GM15510 (cell line): ENCODE measurements around the gene KRT2.

Experiments
- POLR2A ChIP-seq: IDR thresholded peaks from 3 replicates; pipeline ENCODE4 v1.6.1; 2011; ENCODE audit warnings: borderline replicate concordance; ENCODE audit not compliant: insufficient read length; ENCODE audit errors: extremely low read depth

Gene KRT2

DNA sequence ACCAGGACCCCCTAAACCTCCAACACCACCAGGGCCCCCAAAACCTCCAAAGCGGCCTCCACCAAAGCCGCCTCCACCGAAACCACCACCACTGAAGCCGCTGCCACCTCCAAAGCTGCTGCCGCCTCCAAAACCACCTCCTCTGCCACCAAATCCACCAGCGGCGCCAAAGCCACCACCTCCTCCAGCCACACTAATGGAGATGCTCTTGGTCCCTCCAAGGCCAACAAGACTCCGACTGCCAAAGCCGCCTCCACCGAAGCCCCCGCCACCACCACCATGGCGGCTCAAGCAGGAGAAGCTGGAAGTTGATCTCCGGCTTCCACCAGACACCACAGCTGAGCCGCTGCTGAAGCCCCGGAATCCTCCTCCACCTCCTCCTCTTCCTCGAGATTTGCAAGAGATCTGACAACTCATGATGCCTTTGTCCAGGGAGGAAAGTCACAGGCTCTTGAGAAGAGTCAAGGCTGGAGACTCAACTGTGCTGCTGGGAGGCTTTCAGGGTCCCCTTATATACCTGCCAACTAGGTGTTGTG lies at the start of gene KRT2:
Gene KRT2 (minus strand): TSS at position 486 of the 536 bp plus-strand sequence. CDS start 69 bp downstream, at position 417.
- no peak for TF ChIP-seq POLR2A

DNA sequence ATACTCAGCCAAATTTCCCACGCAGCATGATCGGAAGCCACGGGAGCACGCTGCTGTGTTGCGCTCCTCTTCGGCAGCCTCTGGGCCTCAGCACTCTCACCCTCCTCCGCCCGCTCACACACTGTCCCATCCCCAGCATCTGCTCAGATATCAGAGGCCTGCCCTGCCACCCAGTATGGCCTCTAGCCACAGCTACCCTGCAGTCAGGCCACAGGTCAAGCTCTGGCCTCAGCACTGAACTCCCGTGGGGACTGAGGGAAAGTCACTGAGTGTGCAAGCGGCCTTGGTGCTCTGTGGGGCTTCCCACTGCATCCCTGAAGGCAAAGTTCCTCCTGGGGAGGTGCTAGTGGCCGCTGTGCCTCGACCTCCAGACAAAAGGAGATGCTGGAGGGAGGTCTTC lies 49.3 kb upstream of the KRT2 start:
- no peak for TF ChIP-seq POLR2A

DNA sequence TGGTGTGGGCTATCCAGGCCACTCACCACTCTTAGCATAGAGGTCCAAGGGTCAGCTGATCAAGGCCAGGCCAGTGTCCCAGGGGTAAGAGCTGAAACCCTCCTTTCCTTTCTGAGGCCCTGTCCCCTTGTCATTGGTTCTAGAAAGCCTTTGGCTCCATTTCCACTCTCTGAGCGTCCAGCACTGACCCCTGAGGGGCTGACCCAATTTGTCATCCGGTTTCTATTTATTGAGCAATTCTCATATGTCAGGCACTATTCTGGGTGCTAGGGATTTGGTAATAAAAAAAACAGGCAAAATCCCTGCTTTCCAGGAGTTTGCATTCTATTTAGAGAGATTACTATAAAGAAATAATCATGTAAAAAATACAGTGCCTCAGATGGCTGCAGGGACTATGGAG lies 47.9 kb upstream of the KRT2 start:
- TF ChIP-seq POLR2A: no peak

DNA sequence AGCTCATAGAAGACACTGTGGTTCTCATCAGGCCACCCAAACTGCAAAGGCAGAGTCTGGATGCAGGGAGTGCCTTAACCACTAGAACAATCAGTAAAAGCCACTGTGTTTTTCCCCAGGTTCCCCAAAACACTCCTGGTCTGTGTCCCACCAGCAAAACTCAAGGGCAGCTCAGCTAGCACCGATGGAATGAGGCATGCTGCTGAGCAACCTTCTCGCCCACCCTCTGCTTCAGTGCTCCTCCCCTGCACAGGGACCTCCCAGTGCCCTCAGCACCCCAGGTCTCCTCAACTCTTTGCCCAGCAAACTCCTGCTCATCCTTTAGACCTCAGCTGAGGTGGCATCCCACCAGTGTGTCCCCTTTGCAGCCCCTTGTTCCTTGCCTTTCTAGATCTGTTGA lies 47.4 kb upstream of the KRT2 start:
- no peak for TF ChIP-seq POLR2A

DNA sequence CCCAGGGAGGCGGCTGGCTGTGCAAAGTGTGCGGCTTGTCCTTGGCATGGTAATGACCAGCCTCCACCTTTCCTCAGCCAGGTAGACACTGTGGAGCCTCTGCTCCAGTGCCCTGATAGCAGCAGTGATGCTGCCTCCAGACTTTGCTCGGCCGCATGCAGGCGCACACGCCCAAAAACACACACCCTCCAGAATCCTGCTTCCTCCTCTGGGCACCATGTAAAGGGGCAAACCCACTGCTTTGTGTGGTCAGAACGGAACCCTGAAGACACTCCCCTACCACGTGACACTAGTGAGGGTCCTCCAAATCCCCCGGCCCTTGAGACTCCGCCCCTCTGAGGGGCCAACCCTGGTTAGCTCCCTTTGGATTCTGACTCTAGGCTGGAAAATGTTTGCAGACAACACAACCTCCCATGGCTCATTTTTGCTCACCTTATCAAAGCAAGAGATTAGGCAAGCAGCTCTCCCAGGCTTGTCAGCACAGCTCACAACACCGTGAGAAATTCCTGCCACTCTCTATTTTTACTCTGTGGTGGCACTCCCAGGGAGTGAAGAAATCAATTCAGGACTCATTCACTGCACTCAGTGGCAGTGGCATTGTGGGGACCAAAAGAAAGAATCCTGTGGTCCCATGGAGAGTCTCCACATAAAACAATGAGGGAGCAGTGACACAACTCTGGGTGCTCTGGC lies 46.8 kb upstream of the KRT2 start:
- TF ChIP-seq POLR2A: no peak

DNA sequence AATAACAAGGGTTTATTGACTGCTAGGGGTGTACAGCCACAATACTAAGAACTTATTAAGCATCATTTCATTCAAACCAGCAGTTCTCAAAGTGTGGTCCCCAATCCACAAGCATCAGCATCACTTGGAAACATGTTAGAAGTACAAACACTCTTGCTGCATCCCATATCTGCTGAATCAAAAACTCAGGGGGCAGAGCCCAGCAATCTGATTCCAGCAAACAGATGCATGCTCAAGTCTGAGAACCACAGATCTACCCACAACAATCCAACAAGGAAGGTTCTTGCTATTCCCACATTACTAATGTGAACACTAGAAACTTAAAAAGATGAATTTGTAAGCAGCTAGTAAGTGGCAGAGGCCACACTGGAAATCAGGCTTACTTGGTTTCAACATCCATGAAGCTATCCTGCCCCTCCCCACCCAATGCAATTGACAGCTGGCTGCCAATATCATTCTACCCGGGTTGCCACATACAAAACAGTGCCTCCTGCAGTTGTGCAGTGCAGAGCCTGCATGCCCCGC lies 45.1 kb upstream of the KRT2 start:
- TF ChIP-seq POLR2A: no peak

DNA sequence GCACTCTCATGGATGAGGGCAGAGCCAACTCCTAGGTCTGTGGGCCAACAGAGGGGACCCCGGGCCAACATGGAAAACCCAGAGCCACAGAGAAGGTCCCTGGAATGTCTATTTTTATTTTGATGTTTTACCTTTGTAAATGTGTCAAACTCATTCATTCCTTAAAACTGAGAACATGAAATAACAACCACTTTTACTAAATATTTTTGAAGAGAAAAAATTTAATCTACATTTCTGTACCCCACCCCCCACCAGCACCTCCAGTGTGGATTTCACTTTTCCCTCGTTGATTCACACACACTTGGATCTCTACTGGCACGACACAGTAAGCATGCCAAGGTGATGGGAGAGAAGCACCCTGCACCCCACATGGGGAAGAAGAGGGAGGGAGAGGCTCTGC lies 44.6 kb upstream of the KRT2 start:
- TF ChIP-seq POLR2A: no peak

DNA sequence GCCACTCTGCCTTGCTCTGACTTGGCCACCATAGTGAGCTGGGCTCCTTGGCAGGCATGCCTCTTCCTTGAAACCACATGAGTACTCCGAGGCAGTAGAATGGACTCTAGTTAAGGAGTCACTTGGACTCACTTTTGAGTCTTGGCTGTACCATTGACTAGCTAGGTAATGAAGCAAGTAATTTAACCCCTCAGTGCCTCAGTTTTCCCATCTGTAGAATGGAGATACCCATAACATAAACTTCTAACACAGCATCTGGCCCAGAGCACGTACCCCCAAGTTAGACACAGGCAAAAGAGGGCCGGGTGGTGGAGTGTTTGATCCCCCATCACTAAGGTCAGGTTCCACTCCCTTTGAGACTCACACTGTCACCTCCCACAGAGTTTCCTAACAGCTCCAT lies 43.0 kb upstream of the KRT2 start:
- no peak for TF ChIP-seq POLR2A

DNA sequence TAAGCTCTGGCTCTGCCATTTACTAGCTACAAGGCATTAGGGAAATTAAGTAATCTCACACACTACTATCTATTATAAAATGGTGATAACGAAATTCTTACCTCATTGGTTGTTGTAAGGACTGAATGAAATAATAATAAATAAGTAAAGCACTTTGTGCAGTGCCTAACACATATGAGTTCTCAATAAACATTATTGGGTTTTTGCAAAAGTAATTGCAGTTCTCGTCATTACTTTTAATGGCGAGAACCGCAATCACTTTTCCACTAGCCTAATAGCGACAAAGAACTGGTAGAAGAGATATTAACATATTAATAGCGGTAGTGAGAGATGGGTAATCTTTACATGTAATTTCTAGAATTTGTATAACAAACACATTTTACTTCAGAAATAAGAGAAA lies 42.1 kb upstream of the KRT2 start:
- TF ChIP-seq POLR2A: no peak

DNA sequence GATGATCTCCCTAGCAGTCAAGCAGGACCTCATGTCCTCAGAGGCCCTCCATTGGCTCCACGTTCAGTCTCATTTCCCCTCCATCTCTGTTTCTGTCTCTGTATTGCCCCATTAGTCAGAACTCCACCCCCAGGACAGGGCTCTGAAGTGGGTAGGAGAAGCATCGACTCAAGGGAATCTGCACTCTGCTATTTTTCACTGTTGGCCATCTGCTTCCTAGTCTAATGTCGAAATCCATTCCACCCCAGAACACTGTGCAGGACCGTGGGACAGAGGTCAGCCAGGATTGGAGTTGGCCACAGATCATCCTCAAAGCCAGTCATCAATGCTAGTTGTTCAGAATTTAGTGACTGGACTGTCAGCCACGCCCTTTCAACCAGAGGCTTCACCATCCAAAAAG lies 41.2 kb upstream of the KRT2 start:
- TF ChIP-seq POLR2A: no peak

DNA sequence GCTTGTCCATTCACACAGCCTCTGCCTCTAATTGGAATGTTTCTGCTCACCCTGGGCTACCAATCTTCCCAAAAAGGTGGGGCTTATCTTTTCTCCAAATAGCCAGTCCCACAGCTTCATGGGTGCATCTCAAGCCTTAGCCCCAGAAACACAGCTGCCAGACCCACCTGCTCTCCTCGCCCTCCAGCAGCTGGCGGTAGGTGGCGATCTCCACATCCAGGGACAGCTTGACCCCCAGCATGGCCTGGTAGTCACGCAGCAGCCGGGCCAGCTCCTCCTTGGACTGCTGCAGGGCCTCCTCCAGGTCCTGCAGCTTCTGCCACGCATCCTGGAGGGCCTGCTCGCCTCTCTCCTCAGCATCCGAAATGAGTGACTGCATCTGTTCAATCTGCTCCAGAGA lies 40.2 kb upstream of the KRT2 start:
- TF ChIP-seq POLR2A: no peak

DNA sequence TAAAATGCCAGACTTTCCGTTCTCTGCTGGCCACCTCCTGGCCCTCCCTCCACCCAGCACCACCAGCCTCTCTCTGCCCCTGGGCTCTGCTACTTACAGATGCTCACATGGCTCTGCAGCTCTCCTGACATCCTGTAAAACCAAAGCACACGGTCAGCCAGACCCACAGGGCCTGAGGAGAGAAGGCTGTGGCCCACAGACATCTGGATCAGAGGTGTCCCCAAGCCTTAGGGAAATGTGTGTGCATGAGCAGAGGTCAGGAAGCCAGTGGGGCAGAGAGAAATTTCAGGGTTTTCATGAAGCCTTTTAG lies 39.8 kb upstream of the KRT2 start:
- TF ChIP-seq POLR2A: no peak

DNA sequence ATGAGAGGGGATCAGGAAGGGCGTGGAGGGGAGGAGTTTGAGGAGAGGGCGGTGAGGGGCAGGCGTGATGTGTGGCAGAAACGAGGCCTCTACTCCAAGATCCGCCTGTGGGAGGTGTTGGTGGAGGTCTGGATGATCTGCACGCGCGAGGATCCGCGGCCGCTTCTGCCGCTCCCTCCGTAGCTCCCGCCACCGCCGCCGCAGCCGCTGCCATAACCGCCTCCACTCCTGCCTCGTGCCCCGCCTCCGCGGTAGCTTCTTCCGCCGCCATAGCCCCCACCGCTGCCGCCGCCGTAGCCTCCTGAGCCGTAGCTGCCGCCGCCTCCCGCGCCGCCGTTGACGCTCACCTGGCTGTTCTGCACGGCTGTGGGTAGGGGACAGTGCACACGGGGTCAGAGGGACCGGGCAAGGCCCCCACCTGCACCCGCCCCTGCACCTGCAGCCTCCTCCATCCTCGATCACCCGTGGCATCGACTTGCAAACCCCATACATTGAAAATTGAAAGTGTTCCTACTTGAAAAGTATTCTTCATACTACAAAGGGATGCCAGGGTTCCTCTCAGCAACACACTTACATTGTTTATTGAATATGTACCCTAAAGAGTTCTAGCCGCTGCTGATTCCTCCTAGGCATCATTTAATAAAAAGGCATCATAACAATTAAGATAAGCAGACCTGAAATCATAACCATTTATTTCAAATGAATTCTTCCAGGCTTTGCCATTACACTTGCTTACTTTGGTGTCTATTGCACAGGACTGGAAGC lies 39.2 kb upstream of the KRT2 start:
- TF ChIP-seq POLR2A: no peak

DNA sequence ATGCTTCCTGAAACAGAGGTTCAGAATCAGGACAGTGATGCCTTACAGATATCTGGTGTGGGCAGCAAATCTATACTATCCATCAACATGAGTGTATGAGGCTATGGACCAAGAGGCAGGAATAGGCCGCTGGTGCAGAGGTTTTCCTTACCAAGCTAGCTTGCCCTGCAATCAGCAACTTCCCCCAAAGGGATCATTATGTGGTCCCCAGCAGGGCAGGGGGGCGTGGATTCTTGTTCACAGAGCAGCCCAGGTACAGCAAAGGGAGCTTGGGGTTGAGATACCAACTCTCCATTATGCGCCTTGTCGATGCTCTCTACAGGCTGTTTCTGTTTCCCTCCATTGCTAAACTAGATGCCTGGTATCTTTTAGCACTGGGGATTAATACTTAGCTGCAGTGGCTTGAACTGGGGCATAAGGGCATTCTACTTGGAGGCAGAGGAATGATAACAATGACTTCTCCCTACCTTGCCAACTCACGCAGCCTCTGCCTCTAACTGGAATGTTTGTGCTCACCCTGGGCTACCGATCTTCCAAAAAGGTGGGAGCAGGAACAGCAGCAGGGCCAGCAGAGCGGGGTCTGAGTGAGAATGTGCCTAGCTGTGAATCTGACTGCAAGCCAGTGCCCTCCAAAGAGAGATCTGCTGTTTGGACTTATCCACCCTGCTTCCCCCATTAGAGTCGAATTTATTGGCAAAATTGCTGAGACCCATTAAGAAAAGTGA lies 38.5 kb upstream of the KRT2 start:
- no peak for TF ChIP-seq POLR2A

DNA sequence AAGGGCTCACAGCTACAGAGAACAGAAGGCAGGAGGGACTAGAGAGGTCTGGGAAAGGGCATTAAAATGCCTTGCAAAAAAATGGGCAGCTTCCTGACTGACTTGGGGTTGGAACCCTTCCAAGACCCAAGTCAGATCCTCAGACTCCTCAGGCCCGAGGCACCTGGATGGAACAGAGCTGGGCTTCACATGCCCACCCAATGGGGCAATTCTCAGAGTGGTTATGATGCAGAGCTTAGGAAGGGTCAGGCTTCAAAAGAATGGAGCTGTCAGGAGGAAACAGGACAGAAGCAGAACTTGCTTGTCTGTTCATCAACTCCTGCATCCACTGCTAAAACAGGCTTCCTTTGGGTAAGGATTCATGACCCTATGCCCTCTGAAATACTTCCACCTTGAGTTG lies 37.9 kb upstream of the KRT2 start:
- TF ChIP-seq POLR2A: no peak
